Ishikawa (cell line): ENCODE measurements around the gene C12orf50.
A peak's percentile ranks its signal among the peaks of the same experiment; 100 is the strongest.

ENCODE experiments used
- CEBPB ChIP-seq: IDR thresholded peaks from 2 replicates; pipeline ENCODE4 v1.6.1; 2012
- CREB1 ChIP-seq: IDR thresholded peaks from 2 replicates; pipeline ENCODE4 v1.6.1; 2012; ENCODE audit warnings: low read depth
- EGR1 ChIP-seq: IDR thresholded peaks from 2 replicates; pipeline ENCODE4 v1.6.1; 2012
- EP300 ChIP-seq: IDR thresholded peaks from 2 replicates; pipeline ENCODE4 v1.6.1; 2012; ENCODE audit warnings: borderline replicate concordance
- FOXM1 ChIP-seq: IDR thresholded peaks from 2 replicates; pipeline ENCODE4 v1.6.1; 2012; ENCODE audit warnings: low read depth, borderline replicate concordance
- NFIC ChIP-seq: IDR thresholded peaks from 2 replicates; pipeline ENCODE4 v1.6.1; 2012
- RAD21 ChIP-seq: IDR thresholded peaks from 2 replicates; pipeline ENCODE4 v1.6.1; 2012; ENCODE audit warnings: low read depth
- TAF1 ChIP-seq: IDR thresholded peaks from 2 replicates; pipeline ENCODE4 v1.6.1; 2012; ENCODE audit warnings: low read depth, mild to moderate bottlenecking
- TCF12 ChIP-seq: IDR thresholded peaks from 2 replicates; pipeline ENCODE4 v1.6.1; 2012; ENCODE audit warnings: low read depth
- TEAD4 ChIP-seq: IDR thresholded peaks from 2 replicates; pipeline ENCODE4 v1.6.1; 2012
- YY1 ChIP-seq: IDR thresholded peaks from 2 replicates; pipeline ENCODE4 v1.6.1; 2012; ENCODE audit warnings: low read depth
- ZBTB7A ChIP-seq: IDR thresholded peaks from 2 replicates; pipeline ENCODE4 v1.6.1; 2012; ENCODE audit warnings: low read depth
- TF ChIP-seq, protein P1 (sequence below): IDR thresholded peaks from 2 replicates; pipeline ENCODE4 v1.6.1; 2012
- TF ChIP-seq, protein P2 (sequence below): IDR thresholded peaks from 2 replicates; pipeline ENCODE4 v1.6.1; 2012
- TF ChIP-seq, protein P3 (sequence below): IDR thresholded peaks from 2 replicates; pipeline ENCODE4 v1.6.1; 2012; ENCODE audit warnings: low read depth, mild to moderate bottlenecking

Gene C12orf50

DNA sequence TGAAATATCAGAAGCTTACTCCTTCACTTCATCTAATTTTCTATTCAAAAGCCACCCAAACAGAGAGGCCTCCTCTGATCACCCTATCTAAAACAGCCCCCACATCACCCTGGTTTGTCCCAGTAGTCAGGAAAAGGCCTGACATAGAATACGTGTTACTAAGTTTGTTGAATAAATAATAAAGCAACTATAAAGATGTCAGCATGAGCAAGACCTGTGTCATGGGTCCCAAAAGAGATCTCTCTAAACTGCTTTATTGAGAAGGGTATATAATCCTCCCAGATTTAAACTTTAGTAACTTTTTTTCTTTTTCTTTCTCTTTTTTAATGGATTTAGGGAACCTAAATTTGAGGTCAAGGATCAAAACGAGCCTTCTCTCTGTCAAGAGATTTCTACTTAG, 27.4 kb upstream of the C12orf50 start:
- no peak for TF ChIP-seq TEAD4
- no peak for TF ChIP-seq CREB1
- no peak for TF ChIP-seq CEBPB
- no peak for TF ChIP-seq EP300
- TF ChIP-seq, protein P1, sequence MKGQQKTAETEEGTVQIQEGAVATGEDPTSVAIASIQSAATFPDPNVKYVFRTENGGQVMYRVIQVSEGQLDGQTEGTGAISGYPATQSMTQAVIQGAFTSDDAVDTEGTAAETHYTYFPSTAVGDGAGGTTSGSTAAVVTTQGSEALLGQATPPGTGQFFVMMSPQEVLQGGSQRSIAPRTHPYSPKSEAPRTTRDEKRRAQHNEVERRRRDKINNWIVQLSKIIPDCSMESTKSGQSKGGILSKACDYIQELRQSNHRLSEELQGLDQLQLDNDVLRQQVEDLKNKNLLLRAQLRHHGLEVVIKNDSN: no peak
- no peak for TF ChIP-seq TAF1
- TF ChIP-seq EGR1: no peak
- no peak for TF ChIP-seq FOXM1

DNA sequence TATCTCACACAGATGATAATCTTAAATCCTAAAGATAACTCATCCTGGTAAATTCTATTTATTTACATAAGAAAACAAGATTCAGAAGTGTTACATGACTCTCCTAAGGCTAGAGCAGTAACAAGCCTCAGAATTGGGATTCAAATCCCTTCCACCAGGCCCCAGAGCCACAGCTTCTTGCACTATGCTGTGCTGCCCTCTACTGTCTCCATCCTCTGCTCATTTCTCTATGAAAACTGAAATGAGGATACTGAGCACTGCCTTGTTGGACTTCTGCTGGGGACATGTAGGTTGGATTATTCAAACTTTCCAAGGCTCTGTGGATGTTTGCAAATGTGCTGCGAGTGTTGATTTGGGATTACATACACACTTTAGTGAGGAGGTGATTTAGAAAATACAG, 23.5 kb upstream of the C12orf50 start:
- TF ChIP-seq RAD21: peak; percentile 42; the same call in 1 of the 2 replicates
- no peak for TF ChIP-seq TEAD4

DNA sequence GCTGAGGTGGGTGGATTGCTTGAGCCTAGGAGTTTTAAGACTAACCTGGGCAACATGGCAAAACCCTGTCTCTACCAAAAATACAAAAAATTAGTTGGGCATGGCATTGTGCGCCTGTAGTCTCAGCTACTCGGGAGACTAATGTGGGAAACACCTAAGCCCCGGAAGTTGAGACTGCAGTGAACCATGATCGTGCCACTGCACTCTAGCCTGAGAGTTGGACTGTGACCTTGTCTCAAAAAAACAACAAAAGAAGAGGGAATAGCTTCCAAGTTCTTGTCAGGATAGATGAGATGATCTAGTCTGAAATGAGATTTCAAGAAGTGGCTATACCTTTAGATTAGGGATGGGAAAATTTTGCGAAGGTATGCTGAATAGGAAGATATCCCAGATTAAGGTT, 14.8 kb upstream of the C12orf50 start:
- TF ChIP-seq TCF12: no peak
- TF ChIP-seq YY1: no peak
- no peak for TF ChIP-seq EP300
- no peak for TF ChIP-seq TAF1
- no peak for TF ChIP-seq NFIC
- TF ChIP-seq, protein P2, sequence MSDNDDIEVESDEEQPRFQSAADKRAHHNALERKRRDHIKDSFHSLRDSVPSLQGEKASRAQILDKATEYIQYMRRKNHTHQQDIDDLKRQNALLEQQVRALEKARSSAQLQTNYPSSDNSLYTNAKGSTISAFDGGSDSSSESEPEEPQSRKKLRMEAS: no peak
- TF ChIP-seq RAD21: no peak
- TF ChIP-seq EGR1: no peak
- no peak for TF ChIP-seq ZBTB7A
- TF ChIP-seq CEBPB: no peak
- TF ChIP-seq TEAD4: no peak
- TF ChIP-seq CREB1: no peak
- TF ChIP-seq, protein P3, sequence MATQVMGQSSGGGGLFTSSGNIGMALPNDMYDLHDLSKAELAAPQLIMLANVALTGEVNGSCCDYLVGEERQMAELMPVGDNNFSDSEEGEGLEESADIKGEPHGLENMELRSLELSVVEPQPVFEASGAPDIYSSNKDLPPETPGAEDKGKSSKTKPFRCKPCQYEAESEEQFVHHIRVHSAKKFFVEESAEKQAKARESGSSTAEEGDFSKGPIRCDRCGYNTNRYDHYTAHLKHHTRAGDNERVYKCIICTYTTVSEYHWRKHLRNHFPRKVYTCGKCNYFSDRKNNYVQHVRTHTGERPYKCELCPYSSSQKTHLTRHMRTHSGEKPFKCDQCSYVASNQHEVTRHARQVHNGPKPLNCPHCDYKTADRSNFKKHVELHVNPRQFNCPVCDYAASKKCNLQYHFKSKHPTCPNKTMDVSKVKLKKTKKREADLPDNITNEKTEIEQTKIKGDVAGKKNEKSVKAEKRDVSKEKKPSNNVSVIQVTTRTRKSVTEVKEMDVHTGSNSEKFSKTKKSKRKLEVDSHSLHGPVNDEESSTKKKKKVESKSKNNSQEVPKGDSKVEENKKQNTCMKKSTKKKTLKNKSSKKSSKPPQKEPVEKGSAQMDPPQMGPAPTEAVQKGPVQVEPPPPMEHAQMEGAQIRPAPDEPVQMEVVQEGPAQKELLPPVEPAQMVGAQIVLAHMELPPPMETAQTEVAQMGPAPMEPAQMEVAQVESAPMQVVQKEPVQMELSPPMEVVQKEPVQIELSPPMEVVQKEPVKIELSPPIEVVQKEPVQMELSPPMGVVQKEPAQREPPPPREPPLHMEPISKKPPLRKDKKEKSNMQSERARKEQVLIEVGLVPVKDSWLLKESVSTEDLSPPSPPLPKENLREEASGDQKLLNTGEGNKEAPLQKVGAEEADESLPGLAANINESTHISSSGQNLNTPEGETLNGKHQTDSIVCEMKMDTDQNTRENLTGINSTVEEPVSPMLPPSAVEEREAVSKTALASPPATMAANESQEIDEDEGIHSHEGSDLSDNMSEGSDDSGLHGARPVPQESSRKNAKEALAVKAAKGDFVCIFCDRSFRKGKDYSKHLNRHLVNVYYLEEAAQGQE: no peak
- TF ChIP-seq FOXM1: no peak
- TF ChIP-seq, protein P1: no peak

DNA sequence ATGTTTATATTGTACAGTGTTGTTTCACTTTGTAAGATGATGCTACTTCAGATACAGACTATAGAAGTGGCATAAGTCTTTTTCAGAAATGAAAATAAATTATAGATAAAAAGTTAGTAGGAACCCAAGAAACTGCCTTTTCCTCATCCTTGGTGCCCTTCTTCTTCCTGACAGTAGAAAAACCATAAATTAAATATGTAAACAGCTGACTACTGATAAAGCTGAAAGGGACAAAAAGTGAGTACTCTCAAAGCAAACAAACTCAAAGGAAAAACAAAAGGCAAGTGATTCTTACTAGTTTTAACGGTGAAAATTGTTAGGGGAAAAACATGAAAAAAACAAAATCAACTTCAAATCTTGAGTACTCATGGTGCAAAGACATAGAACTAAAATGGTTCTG, 8.6 kb upstream of the C12orf50 start:
- TF ChIP-seq CEBPB (no peak), CREB1 (no peak), TEAD4 (no peak), YY1 (no peak), TCF12 (no peak), EP300 (no peak), TAF1 (no peak), EGR1 (no peak), RAD21 (no peak), FOXM1 (no peak), ZBTB7A (no peak), NFIC (no peak)
- TF ChIP-seq, protein P3: no peak
- TF ChIP-seq, protein P1: no peak
- TF ChIP-seq, protein P2: no peak

- no peak for TF ChIP-seq EGR1
- TF ChIP-seq, protein P1: no peak
- TF ChIP-seq EP300: no peak
- TF ChIP-seq TCF12: no peak
- TF ChIP-seq, protein P3: no peak
- no peak for TF ChIP-seq RAD21
- no peak for TF ChIP-seq YY1
- TF ChIP-seq CREB1: no peak
- no peak for TF ChIP-seq ZBTB7A
- TF ChIP-seq TEAD4: no peak
- TF ChIP-seq TAF1: no peak
- no peak for TF ChIP-seq FOXM1
- TF ChIP-seq, protein P2: no peak
- no peak for TF ChIP-seq NFIC
Measured at GRCh38 chr12:88036353-88036965, 7.3 kb upstream of the C12orf50 start.
